Bone marrow (tissue), 2 donors: ENCODE measurements around the gene UGT1A6.
"Not testable (repeated sequence)": the region's sequence is repeated elsewhere in the genome, so short reads cannot be mapped to it uniquely, and the experiment has no call there.

ENCODE experiments used
- DNase-seq, 2 donors: peaks; one replicate each; lab custom pipeline; 2025; lab: John Stamatoyannopoulos, UW

UGT1A6 gene

DNA sequence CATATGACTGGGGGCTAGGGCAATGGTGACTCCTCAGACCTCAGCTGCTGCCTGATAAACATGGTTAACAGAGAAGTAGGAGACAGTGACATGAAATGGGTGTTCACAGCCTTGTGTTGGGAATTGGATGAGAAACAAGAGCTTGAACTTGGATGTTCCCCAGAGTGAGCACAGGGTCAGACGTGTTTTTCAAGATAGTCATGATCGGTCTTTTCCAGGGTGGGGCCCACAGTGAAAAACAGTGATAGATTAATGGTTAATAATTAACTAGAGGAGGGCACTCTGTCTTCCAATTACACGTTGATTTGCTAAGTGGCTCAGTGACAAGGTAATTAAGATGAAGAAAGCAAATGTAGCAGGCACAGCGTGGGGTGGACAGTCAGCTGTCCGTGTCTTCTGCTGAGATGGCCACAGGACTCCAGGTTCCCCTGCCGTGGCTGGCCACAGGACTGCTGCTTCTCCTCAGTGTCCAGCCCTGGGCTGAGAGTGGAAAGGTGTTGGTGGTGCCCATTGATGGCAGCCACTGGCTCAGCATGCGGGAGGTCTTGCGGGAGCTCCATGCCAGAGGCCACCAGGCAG lies 36.1 kb downstream of the UGT1A6 start, which contains the start of gene UGT1A3:
TSS of gene UGT1A3 (plus strand) at position 320 of the 579 bp plus-strand sequence. CDS start at position 405, 85 bp downstream.
- no peak for DNase-seq

DNA sequence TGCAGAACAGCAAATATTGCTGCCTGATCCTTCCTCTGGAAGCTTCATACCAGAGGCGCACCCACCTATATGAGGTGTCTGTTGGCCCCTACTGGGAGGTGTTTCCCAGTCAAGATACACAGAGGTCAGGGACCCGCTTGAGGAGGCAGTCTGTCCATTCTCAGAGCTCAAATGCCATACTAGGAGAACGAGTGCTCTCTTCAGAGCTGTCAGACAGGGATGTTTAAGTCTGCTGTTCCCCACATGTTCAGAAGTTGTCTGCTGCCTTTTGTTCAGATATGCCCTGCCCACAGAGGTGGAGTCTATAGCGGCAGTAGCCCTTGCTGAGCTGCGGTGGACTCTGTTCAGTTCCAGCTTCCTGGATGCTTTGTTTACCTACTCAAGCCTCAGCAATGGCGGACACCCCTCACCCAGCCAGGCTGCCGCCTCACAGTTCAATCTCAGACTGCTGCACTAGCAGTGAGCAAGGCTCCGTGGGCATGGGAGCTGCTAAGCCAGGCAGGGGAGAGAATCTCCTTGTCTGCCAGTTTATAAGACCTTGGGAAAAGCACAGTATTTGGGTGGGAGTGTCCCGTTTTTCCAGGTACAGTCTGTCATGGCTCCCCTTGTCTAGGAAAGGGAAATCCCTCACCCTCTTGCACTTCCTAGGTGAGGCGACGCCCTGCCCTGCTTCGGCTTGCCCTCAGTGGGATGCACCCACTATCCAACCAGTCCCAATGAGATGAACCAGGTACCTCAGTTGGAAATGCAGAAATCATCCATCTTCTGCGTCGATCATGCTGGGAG lies 44.4 kb downstream of the UGT1A6 start:
- DNase-seq: not testable (repeated sequence)

DNA sequence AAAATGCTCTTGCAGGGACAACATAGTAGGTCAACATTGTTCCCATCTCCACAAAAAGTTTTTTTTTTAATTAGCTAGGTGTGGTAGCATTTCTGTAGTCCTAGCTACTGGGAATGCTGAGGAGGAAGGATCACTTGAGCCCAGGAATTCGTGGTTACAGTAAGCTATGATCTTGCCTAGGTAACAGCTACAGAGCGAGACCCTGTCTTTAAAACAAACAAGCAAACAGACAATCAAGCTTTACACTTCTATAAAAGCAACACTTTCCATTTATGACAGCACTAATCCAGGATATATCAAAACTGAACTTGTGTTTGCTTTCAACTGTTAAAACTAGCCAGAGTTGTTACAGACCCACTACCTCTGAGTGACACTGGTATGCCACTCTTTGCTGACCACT lies 48.2 kb downstream of the UGT1A6 start:
- DNase-seq: no peak

DNA sequence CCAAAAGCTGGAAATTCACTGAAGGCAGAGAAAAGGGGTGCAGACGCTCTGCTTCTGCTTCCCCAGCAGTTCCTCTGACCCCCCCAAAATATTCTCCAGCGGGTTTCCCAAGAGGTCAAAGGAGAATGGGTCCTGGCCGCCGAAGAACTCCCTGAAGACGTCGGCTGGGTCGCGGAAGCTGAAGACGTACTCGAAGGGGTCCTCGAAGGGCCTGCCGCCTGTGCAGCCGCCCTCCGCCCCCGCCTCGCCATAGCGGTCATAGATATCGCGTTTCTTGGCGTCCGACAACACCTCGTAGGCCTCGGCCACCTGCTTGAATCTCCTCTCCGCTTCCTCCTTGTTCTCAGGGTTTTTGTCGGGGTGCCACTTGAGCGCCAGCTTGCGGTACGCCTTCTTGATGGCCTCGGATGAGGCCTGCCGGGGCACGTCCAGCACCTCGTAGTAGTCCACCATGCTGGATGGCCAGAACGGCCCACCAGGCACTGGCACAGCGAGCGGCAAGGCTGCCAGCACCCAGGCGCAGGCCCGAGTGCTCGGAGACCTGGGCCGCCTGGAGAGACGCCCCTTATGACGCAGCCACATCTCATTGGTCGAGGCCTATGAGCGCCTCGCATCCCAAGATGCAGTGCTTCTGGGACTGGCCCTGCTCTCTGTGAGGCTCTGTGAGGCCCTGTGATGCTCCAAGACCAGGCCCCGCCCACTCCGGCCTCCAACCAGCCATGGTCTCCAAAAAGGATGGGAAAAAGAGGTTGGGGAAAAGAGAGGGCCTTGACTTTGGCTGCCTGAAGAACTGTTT lies 51.0 kb downstream of the UGT1A6 start:
- no peak for DNase-seq

DNA sequence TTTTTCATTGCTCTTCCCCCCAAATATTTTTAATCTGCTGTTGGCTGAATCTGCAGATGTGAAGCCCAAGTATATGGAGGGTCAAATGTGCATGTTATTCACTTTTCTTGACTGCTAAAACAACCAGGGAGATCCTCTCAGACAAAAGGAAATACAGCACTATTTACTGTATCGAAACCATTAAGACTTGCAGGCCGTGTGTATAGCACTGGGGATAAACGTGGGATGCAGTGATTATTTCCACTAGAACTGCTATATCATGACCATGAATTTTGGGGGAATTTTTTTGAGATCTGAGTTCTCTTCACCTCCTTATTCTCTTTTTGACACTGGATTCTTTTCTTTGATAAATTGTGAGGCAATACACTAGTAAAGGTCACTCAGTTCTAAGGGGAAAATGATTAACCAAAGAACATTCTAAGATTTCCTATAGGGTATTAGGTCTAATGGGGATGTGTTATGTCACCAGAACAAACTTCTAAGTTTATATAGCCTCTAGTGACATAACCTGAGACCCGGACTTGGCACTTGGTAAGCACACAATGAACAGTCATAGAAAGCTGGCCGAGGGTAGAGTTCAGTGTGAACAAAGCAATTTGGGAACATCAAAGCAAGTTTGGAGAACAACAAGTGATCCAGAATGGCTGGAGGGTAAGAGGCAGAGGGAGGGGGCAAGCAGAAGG lies 52.5 kb downstream of the UGT1A6 start:
- DNase-seq: no peak

DNA sequence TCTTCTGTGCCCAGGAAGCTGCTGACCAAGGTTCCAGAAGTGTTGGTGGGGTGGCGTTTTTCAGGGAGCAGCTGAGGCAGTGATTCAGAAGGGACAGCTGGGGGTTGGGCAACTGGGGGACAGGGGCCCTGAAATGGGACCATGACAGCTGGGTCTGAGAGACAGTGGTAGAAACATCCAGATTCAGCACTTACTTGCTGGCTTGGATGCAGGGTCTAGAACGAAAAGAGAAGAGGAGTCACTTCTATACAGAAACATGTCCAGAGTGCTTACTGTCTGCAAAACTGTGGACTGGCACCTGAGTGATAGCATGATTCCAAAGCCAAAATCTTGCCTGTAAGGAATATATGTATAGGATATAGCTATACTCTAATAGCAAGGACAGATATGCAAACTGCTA lies 53.1 kb downstream of the UGT1A6 start:
- DNase-seq: not testable (repeated sequence)

DNA sequence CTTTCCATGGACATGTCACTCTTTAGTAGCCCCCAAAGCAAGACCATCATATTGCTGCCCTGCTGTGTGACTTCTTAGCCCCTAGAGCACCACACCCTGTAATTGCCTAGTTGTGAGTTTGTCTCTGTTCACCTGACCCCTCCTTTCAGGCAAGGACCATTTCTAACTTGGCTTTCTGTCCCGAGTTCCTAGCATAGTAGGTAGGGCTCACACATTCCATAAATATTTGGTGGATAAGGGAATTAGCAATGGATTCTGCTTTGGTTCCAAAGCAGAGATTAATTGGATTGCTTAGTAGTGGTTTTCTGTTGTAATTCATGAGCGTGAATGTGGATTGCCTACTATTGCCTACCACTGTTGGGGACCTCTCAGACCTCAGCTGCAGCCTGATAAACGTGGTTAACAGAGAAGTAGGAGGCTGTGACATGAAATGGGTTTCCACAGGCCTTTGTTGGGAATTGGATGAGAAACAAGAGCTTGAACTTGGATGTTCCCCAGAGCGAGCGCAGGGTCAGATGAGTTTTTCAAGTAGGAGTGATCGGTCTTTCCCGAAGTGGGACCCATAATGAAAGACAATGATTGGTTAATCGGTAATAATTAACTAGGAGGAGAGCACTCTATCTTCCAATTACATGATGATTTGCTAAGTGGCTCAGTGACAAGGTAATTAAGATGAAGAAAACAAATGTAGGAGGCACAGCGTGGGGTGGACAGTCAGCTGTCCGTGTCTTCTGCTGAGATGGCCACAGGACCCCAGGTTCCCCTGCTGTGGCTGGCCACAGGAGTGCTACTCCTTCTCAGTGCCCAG lies 54.0 kb downstream of the UGT1A6 start:
- DNase-seq: no peak

DNA sequence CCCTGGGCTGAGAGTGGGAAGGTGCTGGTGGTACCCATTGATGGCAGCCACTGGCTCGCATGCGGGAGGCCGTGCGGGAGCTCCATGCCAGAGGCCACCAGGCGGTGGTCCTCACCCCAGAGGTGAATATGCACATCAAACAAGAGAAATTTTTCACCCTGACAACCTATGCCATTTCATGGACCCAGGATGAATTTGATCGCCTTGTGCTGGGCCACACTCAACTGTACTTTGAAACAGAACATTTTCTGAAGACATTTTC lies 54.5 kb downstream of the UGT1A6 start:
- DNase-seq: no peak

DNA sequence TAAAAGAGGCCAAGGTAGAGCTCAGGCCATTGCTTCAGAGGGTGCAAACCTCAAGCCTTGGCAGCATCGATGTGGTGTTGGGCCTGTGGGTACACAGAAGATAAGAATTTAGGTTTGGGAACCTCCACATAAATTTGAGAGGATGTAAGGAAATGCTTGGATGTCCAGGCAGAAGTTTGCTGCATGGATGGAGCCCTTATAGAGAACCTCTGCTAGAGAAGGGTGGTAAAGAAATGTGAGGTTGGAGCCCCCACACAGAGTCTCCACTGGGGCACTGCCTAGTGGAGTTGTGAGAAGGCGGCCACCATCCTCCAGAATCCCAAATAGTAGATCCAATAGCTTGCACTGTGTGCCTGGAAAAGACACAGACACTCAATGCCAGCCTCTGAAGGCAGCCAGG lies 58.0 kb downstream of the UGT1A6 start:
- not testable (repeated sequence) for DNase-seq

DNA sequence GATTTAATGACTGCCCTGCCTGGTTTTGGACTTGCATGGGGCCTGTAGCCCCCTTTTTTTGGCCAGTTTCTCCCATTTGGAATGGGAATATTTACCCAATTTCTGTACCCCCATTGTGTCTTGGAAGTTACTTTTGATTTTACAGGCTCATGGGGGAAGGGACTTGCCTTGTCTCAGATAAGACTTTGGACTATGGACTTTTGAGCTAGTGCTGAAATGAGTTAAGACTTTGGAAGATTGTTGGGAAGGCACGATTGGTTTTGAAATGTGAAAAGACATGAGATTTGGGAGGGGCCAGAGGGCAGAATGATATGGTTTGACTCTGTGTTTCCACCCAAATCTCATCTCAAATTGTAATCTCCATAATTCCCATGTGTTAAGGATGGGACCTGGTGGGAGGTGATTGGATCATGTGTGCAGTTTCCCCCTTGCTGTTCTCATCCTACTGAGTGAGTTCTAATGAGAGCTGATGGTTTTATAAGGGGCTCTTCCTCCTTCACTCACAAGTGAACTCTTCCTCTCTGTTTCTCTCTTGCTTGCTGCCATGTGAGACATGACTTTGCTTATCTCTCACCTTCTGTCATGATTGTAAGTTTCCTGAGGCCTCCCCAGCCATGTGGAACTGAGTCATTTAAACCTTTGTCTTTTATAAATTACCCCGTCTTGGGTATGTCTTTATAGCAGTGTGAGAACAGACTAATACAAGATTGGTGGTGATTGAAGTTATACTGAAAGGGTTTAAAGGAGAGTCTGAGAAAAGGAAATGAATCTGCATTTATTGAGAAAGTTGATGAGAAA lies 58.7 kb downstream of the UGT1A6 start:
- not testable (repeated sequence) for DNase-seq

DNA sequence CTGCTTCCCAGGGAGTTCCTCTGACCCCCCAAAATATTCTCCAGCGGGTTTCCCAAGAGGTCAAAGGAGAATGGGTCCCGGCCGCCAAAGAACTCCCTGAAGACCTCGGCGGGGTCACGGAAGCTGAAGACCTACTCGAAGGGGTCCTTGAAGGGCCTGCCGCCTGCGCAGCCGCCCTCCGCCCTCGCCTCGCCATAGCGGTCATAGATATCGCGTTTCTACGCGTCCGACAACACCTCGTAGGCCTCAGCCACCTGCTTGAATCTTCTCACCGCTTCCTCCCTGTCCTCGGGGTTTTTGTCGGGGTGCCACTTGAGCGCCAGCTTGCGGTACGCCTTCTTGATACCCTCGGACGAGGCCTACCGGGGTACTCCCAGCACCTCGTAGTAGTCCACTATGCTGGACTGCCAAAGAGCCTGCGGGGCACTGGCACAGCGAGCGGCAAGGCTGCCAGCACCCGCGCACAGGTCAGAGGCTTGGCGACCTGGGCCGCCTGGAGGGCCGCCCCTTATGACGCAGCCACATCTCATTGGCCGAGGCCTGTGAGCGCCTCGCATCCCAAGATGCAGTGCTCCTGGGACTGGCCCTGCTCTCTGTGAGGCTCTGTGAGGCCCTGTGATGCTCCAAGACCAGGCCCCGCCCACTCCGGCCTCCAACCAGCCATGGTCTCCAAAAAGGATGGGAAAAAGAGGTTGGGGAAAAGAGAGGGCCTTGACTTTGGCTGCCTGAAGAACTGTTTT lies 62.4 kb downstream of the UGT1A6 start:
- DNase-seq: no peak

DNA sequence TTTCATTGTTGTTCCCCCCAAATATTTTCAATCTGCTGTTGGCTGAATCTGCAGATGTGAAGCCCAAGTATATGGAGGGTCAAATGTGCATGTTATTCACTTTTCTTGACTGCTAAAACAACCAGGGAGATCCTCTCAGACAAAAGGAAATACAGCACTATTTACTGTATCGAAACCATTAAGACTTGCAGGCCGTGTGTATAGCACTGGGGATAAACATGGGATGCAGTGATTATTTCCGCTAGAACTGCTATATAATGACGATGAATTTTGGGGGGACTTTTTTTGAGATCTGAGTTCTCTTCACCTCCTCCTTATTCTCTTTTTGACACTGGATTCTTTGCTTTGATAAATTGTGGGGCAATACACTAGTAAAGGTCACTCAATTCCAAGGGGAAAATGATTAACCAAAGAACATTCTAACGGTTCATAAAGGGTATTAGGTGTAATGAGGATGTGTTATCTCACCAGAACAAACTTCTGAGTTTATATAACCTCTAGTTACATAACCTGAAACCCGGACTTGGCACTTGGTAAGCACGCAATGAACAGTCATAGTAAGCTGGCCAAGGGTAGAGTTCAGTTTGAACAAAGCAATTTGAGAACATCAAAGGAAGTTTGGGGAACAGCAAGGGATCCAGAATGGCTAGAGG lies 63.9 kb downstream of the UGT1A6 start:
- DNase-seq: no peak

DNA sequence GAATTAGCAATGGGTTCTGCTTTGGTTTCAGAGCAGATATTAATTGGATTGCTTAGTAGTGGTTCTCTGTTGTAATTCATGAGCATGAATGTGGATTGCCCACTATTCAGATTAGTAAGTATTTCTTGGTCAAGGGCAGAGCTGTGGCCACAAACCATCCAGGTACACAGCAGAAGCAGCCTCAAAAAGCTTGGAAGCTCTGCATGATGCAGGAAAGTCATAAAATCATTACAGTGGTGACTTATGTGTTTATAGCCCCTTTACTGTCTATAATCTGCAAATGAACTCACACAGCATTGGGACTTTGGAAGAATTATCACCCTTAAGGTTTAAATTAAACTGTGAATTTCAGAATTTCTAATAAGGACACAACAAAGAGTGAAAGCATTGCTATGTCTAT lies 65.5 kb downstream of the UGT1A6 start:
- no peak for DNase-seq

DNA sequence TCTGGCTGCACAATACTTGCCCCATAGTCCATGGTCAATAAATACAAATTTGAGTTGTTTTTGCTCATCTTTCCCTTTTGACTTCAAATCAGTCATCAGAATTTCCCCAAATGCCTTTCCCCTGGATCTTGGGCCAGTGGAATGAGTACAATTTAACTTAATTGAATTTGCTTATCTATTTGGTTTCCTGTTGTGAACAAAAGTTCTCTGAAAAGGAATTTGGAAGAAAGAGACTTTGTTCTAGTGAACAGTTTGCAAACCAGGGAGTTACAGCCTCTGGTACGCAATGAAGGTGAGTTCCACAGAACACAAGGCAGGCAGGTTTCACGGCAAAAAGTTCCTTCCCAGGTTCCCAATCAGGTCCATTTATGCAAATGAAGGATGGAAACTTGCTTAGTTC lies 66.2 kb downstream of the UGT1A6 start:
- DNase-seq: no peak

DNA sequence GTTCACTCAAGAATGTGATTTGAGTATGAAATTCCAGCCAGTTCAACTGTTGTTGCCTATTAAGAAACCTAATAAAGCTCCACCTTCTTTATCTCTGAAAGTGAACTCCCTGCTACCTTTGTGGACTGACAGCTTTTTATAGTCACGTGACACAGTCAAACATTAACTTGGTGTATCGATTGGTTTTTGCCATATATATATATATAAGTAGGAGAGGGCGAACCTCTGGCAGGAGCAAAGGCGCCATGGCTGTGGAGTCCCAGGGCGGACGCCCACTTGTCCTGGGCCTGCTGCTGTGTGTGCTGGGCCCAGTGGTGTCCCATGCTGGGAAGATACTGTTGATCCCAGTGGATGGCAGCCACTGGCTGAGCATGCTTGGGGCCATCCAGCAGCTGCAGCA lies 67.4 kb downstream of the UGT1A6 start, which contains the start of gene UGT1A1:
TSS of gene UGT1A1 (plus strand) at position 228 of the 400 bp plus-strand sequence. CDS start at position 246, 18 bp downstream.
- DNase-seq: no peak

DNA sequence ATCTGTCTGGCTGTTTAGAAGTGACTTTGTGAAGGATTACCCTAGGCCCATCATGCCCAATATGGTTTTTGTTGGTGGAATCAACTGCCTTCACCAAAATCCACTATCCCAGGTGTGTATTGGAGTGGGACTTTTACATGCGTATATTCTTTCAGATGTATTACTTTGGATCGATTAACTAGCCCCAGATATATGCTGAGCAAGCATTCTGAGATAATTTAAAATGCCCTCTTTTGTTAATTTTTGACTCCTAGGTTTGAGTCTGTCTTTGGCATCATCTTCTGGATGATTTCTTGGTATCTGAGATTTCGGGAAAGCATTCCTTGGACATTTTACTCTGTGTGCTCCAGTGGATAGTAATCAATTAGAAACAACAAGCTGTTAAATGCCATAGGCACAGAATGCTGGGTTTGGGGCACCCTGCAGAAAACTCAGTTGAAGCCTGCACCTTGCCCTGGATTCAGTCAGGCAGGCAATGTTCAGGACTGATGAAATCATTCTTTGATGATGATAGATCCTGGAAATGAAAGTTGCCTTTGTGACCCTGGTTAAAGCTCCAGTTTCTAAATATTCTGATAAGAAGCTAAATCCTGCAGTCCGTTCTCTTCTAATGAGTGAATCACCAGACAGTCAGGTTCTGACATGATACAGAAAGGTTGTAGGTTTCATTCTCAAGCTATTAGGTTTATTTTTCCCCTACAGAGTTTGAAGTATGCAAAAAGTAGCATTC lies 68.5 kb downstream of the UGT1A6 start:
- DNase-seq: no peak

DNA sequence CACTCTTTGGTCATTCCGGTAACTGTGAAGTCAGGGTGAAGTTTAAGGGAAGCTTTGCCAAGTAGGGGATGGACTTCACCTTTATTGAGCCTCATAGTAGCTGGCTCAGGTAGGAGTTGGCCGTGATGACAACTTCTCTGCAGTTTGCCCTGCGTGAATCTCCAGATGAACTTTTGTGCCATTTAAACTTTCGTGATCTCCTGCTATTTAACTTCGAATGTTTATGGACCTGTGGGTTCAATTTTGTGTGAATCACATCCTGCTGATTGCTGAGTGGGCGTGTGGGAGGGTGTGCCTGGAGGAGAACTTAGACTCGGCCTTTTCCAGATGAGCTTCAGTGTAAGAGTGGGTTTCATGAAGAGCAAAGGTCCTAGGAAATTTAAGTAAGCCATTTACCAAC lies 71.6 kb downstream of the UGT1A6 start:
- no peak for DNase-seq

DNA sequence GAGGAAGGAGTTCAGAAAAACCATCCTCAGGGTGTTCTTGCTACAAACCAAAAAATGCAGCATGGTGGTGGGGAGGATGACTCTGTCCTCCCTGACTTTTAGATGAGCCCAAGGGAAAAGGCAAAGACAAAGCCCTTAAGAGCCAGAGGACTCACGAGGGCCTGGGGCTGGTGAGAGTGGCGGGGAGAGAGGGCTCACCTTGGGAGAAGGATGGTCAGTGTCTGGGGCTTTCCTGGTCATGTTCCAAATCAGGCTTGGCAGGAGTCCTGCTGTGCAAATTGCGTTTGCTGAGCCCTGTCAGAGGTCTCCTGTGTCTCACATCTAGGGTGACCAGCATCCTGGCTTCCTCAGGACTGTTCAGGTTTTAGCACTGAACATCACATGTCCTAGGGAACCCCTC lies 72.1 kb downstream of the UGT1A6 start:
- DNase-seq: no peak

DNA sequence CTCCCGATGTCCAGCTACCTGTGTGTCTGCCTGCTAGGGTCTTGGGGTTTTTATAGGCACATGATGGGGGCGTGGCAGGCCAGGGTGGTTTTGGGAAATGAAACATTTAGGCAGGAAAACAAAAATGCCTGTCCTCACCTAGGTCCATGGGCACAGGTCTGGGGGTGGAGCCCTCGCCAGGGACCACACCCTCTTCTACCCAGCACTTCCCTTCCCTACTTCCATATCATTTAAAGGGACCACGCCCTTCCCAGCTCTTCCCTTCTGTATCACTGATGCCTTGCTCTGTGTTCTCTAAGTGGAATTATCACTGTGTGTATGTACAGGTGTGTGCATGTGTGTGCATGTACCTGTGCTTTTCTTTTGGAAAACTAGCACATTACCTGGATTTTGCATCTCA lies 73.7 kb downstream of the UGT1A6 start:
- DNase-seq: no peak
